ENCODE results near the gene SLC27A1.
"Not testable (repeated sequence)": the region's sequence is repeated elsewhere in the genome, so short reads cannot be mapped to it uniquely, and the experiment has no call there.

Gene SLC27A1

DNA sequence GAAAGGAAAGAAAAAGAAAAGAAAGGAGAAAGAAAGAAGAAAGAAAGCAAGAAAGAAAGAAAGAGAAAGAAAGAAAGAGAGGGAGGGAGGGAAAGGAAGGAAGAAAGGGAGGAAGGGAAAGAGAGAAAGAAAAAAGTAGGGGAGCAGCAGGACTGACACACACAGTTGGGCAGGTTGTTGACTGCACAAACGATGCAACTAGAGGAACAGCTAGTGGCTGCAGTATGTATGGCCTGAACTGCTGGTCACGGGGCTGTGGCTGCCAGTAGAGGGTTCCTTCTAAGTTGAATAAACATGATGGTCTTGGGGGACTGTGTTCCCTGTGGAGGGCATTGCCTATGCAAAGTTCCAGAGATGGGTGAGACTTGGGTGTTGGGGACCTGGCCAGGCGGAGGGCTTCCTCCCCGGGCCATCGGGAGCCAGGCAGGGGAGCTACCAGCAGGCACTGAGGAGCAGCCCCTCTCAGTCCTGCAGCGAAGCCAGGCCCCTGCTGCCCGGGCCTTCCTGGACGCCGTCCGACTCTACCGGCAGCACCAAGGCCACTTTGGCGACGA lies 68.4 kb downstream of the SLC27A1 start:
- no peak for DNase-seq (ENCODE audit: low spot score)

DNA sequence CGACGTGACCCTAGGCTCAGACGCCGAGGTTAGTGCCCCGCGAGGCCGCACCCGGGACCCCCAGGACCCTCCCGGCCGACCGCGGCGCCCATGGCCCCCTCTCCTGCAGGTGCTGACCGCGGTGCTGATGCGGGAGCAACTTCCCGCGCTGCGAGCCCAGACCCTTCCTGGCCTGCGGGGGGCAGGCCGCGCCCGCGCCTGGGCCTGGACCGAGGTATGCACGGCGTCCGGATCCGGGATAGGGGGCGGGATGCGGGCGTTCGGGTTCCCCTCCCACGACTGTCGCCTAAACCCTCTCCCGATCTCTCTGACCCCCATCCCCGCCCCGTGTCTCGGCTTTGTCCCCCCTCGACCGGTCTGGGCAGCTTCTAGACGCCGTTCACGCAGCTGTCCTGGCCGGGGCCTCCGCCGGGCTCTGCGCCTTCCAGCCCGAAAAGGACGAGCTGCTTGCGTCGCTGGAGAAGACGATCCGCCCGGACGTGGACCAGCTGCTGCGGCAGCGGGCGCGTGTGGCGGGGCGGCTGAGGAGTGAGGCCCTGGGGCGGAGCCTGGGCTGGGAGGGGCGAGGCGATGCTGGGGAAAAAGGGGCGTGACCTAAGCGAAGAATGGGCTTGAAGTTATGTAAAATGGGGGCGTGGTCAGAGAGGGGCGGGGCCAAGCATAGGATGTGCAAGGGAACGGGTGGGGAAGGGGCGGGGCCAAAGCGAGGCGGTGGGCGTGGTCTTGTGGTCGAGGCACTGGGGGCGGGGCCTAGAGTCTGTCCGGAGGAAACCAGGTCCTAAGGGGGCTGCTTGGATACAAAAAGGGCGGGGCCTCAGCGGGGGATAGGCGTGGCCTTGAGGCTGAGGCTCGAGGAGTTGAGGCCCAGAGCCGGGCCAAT lies 69.2 kb downstream of the SLC27A1 start:
- peak; percentile 94 for DNase-seq (ENCODE audit: low spot score)

DNA sequence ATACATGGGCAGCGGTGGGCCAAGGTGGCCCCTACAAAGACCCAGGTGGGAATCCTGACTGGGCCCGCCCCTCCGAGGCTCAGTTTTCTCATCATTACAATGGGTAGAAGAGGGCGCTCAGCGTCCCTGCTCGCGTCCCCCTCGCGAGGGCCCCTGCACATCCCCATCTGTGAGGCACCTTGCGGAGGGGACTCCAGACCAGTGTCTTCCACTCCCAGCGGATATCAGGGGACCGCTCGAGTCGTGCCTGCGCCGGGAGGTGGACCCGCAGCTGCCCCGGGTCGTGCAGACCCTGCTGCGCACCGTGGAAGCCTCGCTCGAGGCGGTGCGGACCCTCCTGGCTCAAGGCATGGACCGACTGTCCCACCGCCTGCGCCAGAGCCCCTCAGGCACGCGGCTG lies 69.8 kb downstream of the SLC27A1 start:
- no peak for DNase-seq (ENCODE audit: low spot score)

DNA sequence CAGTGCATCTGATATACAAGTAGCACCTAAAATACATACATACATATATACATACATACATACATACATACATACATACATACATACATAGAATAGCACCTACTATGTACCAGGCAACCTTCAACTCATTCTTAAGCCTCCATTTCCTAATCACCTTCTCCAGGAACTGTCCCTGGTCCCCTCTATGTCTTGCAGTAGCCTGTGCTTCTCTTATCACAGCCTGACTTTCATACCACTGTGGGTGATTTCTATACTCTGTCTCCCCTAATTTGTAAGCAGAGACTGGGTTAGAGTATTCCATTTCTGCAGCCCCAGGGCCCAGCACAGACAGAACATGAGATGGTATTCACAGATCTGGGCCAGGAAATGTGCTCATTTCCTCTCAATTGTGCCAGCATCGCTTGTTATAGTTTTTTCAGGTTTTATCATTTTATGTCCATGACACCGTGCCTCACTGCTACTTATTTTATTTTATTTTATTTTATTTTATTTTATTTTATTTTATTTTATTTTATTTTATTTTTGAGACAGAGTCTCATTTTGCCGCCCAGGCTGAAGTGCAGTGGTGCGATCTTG lies 70.9 kb downstream of the SLC27A1 start:
- DNase-seq (ENCODE audit: low spot score): no peak

DNA sequence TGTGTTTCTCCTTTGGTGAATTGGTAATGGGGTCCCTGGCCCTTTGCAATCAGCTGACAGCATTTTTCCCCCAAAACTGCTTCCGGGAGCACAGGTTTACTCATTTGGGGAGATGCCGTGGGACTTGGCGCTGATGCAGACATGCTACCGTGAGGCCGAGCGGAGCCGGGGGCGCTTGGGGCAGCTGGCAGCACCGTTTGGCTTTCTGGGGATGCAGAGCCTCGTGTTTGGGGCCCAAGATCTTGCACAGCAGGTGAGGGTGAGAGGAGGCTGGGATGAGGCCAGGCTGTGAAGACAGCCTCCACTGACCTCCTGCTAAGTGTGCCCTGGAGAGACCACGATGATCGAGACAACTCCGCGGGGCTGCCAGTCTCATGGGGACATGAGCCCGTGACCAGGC lies 71.7 kb downstream of the SLC27A1 start:
- DNase-seq (ENCODE audit: low spot score): no peak

DNA sequence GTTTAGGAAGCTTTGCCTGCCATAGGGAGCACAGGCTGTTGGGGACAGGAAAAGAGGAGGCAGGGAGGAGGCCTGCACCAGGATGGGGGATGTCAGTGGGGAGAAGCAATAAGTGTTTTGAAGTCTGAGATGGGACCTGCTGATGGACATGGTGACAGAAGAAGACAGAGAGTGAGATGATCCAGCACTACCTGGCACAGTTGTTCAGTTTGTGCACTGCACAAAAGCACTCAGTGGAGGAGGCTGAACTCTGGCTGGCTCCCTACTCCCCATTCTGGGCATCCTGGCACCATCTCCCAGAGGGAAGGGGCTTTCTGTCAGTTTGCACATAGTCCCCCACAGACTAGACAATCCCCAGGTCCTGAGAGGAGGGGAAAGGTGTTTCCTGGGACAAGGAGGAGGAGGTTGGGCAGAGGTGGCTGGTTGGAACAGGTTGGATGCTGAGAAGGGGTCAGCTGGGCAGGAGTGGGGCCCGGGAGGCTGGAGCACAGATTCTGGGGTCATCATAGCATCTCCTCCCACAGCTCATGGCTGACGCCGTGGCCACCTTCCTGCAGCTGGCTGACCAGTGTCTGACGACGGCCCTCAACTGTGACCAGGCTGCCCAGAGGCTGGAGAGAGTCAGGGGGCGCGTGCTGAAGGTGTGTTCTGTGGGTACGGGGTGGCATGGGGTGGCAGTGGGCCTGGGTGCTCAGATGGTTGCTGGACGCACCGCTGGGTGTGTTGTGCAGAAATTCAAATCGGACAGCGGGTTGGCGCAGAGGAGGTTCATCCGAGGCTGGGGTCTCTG lies 72.7 kb downstream of the SLC27A1 start:
- DNase-seq (ENCODE audit: low spot score): no peak

DNA sequence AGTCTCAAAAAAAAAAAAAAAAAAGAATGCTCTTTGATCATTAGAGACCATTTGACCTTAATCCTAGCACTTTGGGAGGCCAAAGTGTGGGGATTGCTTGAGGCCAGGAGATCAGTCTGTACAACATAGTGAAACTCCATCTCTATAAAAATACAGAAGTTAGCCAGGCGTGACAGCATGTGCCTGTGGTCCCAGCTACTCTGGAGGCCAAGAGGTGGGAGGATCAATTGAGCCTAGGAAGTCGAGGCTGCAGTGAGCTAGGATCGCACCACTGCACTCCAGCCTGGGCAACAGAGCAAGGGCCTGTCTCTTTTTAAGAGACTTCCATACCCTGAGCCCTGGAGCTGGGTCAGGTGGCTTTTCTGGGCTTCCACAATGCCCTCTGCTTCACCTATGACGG lies 73.7 kb downstream of the SLC27A1 start:
- no peak for DNase-seq (ENCODE audit: low spot score)

DNA sequence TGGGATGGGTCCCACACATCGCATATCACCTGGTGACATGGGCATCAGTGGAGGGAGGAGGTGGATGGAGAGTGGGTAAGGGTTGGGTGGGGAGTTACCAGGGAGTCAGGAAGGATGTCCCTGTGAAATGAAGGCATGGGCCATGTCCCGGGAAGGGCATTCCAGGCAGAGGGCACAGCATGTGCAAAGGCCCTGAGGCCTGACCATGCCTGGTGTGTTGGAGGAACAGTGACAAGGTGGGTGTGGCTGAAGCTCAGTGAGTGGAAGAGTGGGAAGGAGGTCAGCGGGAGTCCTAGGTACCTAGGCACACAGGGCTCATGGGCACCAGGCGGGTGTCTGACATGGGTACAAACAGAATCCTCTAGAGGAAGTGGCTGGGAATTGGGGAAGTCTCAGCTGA lies 74.1 kb downstream of the SLC27A1 start:
- DNase-seq (ENCODE audit: low spot score): no peak

DNA sequence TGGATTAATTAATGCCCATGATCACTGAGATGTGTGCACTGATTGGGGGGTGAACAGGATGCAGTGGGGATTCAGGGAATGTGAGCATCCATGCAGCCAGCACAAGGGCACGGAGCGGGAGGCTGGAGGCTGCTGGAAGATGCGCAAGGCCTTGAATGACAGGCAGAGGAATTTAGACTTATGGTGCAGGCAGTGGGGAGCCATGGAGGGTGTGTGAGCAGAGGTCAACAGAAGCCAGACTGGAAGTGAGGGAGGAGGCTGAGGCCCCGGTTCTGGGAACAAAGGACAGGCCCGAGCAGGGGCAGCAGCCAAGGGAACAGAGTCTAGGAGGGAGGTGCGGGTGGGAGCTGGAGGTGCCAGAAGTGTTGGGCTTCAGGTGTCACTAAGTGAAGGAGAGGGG lies 77.8 kb downstream of the SLC27A1 start:
- no peak for DNase-seq (ENCODE audit: low spot score)

DNA sequence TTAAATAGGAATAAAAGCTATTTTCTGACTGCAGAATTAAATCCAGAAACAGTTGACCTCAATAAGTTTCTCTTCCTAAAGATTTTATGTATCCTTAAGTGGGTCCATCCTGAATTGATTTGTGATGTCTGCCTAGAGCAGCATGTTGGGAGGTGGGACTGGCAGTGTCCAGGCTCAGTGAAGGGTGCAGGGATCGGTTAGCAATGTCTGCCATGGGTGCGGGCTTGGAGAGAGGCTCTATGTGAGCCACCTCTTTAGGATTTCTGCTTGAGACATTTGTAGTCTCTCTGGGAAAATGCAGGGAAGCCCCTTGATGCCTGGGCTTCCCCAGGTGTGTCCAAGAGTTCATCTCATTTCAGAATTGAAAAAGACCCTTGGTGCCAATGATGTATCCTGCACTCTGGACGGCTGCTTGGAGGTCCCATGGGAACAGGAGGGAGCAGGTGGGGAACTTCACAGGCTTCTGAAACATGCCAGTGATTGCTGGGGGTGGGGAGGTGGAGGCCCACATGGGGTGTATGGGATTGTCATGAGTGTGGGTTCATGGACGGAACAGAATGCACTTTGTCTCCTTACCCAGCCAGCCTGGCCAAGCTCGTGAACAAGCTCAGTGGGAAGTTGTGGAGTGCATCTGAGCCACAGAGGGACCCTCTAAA lies 78.9 kb downstream of the SLC27A1 start:
- no peak for DNase-seq (ENCODE audit: low spot score)

DNA sequence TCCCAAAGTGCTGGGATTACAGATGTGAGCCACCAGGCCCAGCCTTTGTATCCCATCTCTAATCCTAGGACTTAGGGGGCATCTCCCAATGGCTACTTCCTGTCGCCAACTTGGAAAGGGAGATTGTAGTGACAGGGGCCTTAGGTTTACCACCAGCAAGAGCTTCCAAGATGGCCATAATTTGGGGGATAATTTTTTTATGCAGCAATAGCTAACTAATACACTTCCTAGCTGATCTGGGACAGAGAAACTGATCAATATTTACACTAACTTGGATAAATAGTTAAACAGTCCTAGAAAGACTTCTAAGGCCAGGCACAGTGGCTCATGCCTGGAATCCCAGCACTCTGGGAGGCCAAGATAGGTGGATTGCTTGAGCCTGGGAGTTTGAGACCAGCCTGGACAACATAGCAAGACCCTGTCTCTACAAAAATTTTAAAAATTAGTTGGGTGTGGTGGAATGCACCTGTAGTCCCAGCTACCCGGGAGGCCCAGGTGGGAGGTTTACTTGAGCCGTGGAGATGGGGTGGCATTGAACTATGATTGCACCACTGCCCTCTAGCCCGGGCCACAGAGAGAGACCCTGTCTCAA lies 79.8 kb downstream of the SLC27A1 start:
- no peak for DNase-seq (ENCODE audit: low spot score)

DNA sequence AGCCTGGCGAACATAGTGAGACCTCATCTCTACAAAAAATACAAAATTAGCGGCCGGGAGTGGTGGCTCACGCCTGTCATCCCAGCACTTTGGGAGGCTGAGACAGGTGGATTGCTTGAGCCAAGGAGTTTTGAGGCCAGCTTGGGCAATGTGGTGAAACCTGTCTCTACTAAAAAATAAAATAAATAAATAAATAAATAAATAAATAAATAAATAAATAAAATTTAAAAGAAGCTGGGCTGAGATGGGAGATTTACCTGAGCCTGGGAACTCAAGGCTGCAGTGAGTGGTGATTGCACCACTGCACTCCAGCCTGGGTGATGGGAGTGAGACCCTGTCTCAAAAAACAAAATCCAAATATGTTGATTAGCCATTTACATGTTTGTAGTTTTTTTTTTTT lies 82.4 kb downstream of the SLC27A1 start:
- not testable (repeated sequence) for DNase-seq (ENCODE audit: low spot score)

DNA sequence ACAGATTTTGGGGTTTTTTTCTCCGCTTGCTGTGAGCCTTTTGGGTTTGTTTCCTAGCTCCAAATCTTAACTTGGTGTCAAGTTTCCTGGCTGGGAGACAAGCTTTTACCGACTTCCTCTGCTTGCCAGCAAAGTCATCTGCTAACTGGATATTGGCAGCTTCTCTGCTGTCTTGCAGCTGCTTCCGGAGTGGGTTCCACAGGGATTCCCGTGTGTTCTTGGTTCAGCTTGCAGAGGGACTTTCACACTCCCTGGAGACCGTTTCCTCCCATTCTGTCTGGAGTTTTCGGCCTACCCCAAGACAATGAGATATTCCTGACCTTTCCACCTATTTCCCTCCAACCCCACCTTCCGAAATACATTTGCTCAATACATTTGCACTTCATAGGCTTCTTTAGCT lies 82.9 kb downstream of the SLC27A1 start:
- no peak for DNase-seq (ENCODE audit: low spot score)

DNA sequence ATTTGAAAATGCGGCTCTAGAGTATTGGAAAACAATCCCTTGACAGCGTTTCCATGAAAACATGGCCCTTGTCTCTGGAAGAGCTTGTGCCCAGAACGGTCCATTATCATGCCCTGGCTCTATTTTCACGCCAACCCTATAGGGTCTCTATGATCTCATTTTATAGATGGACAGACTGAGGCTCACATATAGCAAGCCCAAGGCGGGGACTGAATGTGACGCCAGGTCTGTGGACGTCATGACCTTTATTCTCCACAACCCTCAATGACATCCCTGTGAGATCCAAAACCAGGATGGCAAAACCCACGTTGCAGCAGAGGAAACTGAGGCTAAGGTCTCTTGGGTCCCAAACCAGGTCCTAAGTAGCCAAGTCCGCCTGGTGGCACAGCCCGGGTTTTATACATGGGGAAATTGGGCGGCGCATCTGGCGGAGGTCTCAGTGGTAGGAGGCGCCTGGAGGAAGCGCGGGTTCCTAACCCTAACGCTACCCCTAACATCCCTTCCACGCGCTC lies 84.7 kb downstream of the SLC27A1 start:
- DNase-seq (ENCODE audit: low spot score): no peak

DNA sequence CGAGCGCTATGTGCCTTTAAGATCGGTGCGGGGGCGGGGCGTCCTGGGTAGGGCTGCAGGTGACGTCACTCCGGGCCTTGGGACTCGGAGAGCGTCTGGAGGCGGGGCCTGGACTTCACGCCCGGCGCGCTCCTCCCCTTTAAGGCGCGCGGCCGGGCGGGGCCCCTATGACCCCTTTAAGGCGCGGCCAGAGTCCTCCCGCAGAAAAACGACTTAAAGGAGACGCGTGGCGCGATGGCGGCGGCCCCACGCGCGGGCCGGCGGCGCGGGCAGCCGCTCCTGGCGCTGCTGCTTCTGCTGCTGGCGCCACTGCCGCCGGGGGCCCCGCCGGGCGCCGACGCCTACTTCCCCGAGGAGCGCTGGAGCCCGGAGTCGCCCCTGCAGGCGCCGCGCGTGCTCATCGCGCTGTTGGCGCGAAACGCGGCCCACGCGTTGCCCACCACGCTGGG lies 85.2 kb downstream of the SLC27A1 start, which contains the start of gene COLGALT1:
Gene COLGALT1 (plus strand): TSS at position 170 of the 449 bp plus-strand sequence. CDS start 65 bp downstream, at position 235.
- peak; percentile 94 for DNase-seq (ENCODE audit: low spot score)
